Non-pigmented ciliary epithelial cell (primary cell): ENCODE measurements around the gene TTLL12.

ENCODE experiments used
- DNase-seq: peaks from one replicate; pipeline ENCODE4 v3.0.0-alpha.2; 2010; ENCODE audit warnings: low read depth

TTLL12 gene

DNA sequence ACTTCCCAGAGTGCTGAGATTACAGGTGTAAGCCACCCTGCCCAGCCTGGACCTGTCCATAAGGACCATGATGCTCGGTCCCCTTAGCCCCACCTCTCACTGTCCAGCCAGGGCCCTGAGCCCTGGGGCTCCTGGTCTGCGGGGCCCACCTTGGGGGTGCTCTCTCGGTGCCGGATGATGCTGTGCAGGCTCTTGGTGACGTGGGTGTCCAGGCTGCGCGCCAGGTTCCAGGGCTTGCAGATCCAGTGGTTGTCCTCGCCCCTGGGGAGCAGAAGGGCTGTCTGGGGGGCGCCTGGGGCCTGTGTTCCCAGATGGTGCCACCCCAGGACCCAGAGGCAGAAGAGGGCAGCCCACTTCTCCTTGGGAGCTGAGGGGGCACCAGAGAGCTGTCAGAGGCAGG, 13.4 kb downstream of the TTLL12 start:
- DNase-seq, result no peak

DNA sequence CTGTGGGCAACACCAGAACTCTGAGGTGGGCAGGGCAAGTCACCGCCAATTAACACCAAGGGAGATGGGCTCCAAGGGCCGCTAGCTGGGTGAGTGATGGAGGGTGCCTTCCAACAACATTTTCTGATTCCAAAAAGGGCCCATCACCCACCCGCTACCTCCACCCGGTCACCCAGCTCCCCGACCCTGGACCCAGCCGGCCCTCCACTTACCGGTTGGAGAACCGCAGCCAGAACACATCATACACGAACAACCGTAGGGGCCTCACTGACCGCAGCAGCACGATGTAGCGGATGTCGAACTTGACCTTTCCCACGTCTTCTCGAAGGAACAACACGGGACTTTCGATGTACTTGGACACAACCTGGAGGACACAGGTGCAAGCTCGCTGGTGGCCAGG, 14.7 kb downstream of the TTLL12 start:
- no peak for DNase-seq

DNA sequence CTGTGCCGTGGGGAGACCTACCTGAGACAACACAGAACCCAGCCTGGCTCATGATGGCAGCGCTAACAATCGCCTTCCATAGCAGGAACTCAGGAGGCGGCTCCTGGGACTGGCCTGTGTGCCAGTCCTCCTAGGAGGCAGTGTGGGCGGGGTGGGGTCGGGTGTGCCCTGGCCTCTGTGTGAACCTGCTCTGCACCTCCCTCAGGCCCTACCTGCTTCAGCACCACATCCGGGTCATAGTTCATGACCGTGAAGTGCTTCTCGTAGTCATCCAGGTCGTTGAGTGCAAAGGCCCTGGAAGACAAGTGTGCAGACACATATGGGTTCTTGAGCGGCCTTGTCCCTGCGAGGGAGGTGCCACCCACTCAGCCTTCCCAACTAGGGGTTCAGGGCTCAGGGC, 15.3 kb downstream of the TTLL12 start:
- DNase-seq, result no peak

DNA sequence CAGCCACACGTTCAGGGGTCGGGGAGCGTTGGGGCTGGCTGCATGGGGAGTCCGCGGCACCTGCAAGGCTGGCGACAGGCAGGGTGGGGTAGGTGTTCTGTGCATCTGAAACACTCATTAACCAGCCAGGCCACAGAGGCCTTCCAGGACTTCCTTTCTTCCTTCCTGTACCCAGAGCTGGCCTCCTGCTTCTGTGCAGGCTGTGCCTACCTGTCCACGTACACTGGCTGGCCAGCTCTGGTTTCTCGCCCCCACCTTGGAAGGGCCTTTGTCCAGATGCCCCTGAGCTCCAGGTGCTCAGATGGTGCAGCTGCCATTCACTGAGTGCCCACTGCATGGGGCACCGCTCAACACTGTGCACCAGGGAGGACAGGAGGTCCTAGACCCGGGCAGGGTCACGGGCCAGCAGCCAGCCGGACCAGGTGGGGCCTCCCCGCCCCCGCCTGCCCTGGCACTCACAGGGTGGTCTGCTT, 15.9 kb downstream of the TTLL12 start:
- DNase-seq, result no peak

DNA sequence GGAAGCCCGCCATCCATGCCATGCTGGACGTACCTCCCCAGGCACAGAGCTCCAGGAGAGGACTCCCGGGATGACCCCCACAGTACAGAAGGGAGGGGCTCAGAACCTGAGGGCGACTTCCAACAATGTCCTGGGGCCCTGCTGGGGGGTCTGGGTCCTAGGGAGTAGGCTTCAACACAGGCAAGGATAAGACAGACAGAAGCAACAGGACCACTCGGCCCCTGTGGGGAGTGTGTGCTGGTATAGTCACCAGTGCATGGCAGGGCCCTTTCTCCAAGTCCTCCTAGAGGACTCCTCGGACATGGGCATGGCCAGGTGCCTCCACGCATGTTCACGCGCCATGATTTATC, 16.8 kb downstream of the TTLL12 start:
- DNase-seq, result no peak

DNA sequence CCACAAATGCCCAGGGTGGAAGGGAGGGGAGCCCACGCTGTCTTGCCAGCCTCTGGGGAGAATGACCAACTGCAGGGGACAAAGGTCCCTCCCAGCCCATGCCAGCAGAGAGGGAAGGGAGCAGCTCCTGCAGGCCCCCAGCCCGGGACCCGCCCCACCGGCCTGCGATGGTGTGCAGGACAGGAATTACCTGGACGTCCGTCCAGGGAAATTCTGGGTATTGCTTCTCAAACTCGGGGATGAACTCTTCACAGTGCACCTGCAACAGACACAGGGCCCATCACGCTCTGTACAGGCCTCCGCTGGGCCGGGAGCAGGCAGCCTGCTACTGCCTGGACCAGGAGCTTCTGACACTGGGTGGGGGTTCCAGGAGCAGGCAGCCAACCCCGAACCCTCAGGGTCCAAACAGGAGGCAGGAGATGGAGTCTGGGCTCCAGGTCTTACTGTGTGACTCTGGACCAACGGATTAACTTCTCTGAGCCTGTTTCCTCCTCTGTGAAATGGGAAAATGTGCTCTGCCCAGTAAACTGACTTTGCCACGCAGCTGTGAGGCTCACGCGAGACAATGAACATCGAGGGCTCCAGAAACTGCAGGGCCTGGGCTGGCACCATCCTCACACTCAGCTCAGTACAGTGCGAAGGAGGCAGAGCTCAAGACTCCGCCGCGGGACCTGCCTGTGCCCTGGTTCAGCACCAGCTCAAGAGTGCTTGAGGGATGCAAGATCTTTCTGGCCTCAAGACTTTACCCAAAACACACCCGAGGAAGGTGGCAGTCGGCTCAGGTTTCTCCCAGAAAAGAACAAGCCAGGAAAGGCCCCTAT, 17.4 kb downstream of the TTLL12 start:
- DNase-seq, result no peak

DNA sequence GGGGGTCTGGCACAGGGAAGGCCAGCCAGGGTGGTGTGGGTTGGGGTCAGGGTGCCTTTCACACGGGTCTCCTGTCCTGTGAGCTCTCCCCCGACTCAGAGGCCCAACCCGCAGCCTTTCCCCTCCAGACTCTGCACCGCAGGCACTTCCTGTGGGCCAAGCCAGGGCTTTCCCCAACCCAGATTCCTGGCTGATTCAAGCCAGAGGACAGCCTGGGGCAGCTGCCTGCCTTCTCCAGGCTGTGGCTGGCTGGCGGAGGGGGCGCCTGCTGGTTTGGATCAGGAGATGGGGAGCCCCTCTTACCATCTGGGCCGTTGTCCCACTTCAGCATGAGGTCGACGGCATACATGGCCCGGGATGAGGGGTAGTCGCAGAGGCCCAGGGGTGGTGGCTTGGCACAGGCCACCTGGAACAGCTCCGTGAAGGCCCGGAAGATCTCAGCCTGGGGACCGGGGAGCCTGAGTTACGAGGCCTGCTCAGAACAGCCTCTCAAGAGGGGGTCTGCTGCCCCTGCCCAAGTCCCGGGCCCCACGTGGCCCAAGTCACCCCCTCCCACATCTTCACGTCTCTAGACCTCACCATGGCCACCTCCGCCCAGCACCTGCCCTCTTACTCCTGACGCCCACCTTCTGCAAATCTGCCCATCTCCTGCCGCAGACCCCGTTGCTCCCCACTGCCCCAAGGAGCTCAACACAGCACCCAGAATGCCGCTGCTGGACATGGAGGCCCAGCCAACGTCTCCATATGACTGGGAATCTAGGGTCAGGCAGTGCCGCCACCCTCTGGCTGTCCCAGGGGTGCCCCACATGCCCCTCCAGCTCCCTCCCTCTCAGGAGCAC, 18.2 kb downstream of the TTLL12 start:
- DNase-seq, result no peak

DNA sequence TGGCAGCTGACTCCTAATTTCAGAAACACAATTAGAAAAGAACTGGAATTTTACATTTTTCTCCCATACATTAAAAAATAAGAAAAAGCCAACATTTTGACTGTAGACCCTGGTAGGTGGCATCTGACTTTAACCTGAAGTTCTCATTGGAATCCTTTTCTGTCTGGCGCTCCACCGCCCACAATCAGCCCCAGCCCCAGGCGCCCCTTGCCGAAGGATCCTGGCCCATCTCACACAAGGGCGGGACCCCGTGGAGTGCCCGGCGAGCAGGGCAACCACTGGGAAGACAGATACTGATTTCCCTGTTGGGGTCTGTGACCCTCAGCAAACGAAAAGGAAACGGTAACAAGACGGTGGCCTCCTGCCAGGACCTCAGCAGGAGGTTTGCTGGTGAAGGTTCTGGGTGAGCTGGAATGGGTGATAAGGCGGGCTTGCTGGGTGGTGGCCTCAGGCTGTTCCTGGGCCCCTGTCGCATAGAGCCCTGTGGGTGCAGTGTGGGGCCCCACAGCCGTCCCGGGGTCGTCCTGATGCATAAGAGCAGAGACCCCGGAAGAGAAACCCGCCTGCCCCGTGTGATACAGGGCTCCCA, 19.8 kb downstream of the TTLL12 start:
- no peak for DNase-seq

DNA sequence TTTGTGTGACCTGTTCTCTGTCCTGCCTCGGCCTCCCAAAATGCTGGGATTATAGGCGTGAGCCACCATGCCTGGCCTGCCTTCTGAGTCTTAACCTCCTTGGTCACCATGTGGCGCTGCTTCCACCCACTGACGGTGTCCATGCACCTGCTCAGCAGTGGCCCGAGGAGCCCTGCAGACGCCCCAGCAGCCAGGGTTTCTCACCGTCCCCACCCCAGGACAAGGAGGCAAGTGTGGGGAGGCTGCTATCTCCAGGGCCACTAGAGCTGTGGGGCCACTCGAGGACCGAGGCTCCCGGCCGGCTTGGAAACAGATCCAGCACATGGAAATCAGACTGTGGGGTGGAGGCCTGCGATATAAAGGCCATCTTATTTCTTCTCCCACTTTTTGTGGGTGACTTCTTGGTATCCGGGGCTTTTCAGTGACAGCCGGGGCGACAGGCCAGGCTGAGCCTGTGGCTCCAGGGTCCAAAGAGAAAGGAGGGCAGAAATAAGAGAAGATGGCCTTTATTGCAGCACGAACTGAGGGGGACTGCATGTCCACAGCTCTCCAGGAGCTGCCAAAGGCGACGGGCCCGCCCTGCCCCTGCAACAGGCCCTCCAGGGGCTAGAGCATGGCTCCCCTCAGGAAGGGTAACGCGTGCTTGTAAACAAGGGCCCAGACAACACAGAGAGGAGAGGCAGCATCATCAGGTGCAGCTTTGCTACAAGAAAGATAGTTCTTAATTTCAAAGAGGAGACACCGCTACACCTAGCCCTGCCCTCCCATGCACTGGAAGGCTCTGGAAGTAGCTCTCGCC, 20.6 kb downstream of the TTLL12 start:
- no peak for DNase-seq

DNA sequence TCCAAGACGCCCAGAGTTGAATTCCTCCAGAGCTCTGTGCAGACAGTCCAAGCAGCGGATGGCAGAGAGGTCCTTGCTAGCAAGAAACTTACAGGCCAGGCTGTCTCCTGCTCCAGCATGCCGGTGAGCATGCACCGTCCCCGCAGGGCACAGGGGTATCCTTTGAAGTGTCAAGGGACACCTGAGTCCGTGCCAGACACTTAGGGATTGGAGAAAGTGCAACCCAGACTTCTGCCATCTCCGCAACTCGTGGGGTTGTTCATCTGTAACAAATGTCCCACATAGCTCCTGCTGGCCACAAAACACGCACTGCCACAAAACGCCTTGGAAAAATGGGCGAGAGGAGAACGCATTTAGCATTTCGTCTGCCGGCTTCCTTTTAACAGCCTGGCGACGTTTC, 22.3 kb downstream of the TTLL12 start:
- no peak for DNase-seq

DNA sequence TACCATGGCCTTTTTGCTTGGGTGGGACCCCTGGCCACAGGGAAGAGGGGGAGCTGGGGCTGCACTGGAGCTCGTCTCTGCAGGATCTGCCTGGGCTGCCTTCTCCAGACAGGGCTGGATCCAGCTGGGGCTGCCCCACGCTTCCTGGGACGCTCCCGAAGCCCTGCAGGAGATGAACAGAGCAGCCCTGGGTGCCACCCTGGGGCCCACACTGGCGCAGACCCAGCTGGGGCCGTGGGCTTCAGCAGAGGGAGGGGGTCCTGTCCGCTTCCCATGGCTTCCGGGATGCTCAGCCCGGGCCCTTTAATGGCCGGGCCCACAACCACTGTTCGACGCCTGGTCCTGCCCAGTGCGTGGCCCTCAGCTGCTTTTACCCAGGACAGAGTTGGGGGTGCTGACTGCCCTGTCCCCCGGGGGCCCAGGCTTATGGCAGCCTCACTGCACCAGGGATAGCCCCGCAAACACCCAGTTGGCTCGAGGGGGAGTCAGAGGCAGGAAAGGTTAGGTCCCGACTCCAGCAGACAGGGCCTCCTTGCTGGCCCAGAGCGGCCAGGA, 23.6 kb downstream of the TTLL12 start:
- no peak for DNase-seq

DNA sequence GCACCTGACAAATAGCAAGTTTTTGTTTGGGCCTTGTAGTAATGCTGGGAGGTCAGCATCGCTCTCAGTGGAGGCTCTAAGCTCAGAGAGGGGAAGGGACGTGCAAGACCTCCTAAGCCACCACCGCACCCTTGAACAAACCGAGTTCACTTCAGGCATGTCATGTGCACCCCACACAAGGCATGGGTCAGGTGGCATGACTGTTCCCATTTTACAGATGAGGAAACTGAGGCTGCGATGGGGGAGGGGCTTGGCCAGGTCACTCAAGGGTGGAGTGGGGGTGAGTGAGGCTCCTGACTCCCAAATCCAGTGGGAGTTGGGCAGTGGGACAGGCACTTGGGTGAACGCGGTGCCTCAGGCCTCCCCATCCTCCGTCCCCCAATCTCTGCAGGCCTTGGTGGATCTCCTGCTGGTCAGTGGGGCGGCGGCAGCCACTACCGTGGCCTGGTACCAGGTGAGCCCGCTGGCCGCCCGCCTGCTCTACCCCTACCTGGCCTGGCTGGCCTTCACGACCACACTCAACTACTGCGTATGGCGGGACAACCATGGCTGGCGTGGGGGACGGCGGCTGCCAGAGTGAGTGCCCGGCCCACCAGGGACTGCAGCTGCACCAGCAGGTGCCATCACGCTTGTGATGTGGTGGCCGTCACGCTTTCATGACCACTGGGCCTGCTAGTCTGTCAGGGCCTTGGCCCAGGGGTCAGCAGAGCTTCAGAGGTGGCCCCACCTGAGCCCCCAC, 24.4 kb downstream of the TTLL12 start:
- DNase-seq, result no peak

DNA sequence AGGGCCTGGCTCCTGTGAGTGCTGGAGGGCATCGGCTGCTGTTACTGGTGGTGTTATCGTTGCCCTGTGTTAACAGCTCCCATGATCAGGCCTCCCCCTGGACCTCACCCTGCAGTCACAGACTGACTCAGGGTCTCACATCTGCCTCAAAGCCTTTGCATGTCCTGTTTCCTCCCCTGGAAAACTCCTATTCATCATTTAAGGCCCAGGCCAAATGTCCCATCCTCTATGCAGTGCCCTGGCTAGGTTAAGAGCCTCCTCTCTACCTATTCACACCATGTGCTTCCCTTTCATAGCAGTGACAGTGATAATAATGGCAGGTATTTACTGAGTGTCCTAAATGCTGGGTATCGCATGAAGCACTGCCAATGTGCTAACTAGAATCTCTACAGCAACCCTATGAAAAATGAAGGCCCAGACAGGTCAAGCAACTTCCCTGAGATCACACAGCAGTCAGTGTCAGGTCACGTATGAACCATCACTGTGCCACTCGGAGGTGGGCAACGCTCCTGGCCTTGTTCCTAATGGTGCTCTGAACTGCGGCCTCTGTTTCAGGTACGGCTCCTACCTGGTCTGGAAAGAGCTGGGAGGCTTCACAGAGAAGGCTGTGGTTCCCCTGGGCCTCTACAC, 26.3 kb downstream of the TTLL12 start:
- no peak for DNase-seq

DNA sequence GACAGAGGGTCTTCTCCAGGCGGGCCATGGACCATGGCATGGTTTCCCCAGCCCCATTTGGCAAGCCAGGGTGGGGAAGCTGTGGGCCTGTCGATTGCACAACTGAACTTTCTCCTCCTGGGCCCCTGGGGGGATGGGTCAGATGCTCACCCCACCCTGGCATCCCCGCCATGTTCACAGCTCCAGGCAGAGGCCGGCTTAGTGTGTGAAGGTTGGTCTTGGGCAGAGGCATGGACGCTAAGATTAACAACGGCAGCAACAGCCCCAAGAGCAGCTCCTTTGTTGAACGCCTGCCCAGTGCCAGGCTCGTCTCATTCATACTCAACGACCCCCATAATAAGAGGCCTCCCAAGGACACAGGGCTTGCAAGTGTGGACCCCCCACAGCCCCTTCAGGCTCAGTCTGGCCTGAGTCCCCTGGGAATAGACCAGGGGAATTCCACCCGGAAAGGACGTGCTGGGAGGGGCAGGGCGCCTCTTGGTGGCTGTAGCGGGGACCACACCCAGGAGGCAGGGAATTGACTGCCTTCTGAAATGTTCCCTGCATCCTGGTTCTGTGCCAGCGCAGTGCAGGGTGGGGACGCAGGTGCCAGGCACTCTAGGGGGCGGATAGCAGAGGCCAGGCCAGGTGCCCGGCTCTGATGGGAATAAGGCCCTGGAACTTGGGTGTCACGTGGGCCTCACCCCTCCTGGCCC, 27.3 kb downstream of the TTLL12 start:
- DNase-seq, result no peak

DNA sequence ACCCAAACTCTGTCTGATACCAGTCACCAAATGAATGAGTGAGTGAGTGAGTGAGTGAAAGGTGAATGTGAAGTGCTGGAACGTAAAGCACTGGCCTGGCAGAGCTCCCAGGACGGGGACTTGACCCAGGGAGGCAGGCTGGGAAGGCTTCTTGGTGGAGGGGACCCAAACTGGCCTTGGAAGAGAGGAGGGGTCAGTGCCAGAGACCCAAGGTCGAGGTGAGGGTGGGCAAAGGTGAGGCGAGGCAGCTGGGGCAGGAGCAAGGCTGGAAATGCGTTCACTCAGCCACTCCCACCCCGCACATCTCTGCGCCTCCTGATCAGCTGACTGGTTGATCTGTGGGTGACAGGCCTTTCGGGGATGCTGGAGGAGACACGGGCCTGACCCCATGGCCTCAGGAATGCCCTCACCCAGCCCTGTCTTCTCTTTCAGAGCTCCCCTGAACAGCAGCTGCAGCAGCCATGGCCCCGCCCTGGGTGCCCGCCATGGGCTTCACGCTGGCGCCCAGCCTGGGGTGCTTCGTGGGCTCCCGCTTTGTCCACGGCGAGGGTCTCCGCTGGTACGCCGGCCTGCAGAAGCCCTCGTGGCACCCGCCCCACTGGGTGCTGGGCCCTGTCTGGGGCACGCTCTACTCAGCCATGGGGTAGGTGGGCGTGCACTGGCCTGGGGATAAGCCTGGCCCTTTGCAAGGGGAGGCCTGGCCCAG, 28.0 kb downstream of the TTLL12 start:
- no peak for DNase-seq

DNA sequence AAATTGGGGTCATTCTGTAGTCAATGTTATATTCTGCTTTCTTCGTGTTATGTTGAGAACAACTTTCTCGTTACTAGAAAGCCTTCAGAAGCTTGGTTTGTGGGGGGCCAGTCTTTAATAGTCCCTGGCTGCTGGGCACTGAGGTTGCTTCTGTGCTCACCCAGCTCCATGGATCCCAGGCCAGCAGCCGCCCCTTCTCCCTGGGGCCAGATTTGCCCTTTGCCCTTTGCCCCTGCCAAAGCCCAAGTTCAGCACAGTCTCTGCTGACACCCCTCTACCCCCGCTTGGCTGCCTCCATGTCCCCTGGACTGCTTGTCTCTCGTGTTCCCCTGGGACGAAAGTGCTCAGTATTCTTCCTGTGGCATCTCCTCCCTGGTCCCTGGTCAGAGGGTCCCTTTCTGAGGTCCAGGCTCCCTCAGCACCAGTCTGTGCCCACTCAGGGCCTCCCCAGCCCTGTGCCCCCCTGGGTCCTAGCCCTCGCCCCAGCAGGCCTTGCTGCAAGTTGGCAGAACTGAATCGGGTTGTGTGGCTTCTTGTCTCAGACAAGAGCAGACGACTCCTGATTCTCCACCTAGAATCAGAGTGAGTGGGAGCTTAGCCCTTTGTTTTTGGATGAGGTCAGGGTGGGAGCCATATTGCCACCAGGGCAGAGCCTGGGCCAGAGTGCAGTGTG, 28.9 kb downstream of the TTLL12 start:
- no peak for DNase-seq

DNA sequence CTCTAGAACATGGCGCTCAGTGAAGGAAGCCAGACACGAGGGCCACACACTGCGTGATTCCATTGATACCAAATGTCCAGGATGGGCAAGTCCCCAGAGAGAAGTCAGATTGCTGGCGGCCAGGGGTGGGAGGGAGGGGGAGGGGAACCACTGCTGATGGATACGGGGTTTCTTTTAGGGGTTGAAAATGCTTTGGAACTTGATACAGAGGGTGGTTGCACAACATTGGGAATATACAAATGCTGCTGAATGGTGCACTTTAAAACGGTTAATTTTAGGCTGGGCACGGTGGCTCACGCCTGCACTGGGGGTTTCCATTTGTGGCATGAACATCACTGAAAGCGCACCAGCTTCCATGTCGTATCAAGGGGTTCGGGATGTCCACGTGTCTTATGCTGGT, 30.5 kb downstream of the TTLL12 start:
- DNase-seq, result no peak

DNA sequence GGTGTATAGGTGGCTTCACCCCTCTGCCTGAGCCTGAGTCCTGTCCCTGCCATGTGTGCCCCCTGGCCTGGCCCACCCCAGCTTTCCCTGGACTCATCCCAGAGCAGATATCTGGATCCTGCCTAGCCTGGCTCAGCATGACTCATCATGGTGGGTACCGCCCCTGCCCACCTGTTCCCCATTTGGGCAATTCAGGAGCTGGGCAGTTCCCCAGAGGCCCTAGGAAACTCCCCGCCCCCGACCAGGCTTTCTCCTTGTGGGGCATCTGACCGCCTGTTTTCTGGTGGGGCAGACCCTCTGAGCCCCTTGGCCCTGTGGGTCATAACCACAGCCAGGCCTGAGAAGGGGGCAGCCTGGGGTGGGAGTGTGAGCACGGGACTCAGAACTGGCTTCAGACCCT, 31.1 kb downstream of the TTLL12 start:
- DNase-seq, result no peak
